H9 (cell line): ENCODE data around the gene JAK2. TPM values are rescaled to one million over a fixed set of nuclear protein-coding genes. Genes with fewer than 3 reads are reported as not detected.

Source experiments
- DNase-seq: peaks from one replicate; pipeline ENCODE4 v3.0.0-alpha.2; 2017
- H2AFZ ChIP-seq: one replicate; pipeline ENCODE4 v1.6.1; 2013; ENCODE audit warnings: mild to moderate bottlenecking, low read length, control low read depth, moderate library complexity
- H2AK5ac ChIP-seq: 2 replicates; pipeline ENCODE4 v1.6.1; 2013; ENCODE audit warnings: low read length, control low read depth, mixed read lengths; ENCODE audit not compliant: insufficient read length
- H2BK120ac ChIP-seq: one replicate; pipeline ENCODE4 v1.6.1; 2013; ENCODE audit warnings: low read depth, mild to moderate bottlenecking, low read length, control low read depth, inconsistent platforms; ENCODE audit not compliant: poor library complexity, severe bottlenecking
- H2BK12ac ChIP-seq: 2 replicates; pipeline ENCODE4 v1.6.1; 2013; ENCODE audit warnings: low read length, control low read depth, mixed read lengths, low read depth; ENCODE audit not compliant: insufficient read length
- H2BK15ac ChIP-seq: 2 replicates; pipeline ENCODE4 v1.6.1; 2013; ENCODE audit warnings: low read depth, low read length, control low read depth
- H2BK20ac ChIP-seq: one replicate; pipeline ENCODE4 v1.6.1; 2013; ENCODE audit warnings: low read depth, mild to moderate bottlenecking, low read length, control low read depth, inconsistent platforms; ENCODE audit not compliant: poor library complexity, severe bottlenecking
- H2BK5ac ChIP-seq: 2 replicates; pipeline ENCODE4 v1.6.1; 2013; ENCODE audit warnings: low read length, control low read depth, mixed read lengths; ENCODE audit not compliant: insufficient read length
- H3K14ac ChIP-seq: 2 replicates; pipeline ENCODE4 v1.6.1; 2013; ENCODE audit warnings: low read length, control low read depth; ENCODE audit not compliant: insufficient read depth
- H3K18ac ChIP-seq: 2 replicates; pipeline ENCODE4 v1.6.1; 2013; ENCODE audit warnings: low read depth, mild to moderate bottlenecking, mixed read lengths, low read length, control low read depth; ENCODE audit not compliant: insufficient read length
- H3K23ac ChIP-seq: 2 replicates; pipeline ENCODE4 v1.6.1; 2013; ENCODE audit warnings: low read length, control low read depth, mixed read lengths, low read depth; ENCODE audit not compliant: insufficient read length
- H3K23me2 ChIP-seq: 2 replicates; pipeline ENCODE4 v1.6.1; 2013; ENCODE audit warnings: low read depth, mild to moderate bottlenecking, mixed read lengths, low read length, control low read depth; ENCODE audit not compliant: insufficient read length, poor library complexity, severe bottlenecking
- H3K27ac ChIP-seq: 2 replicates; pipeline ENCODE4 v1.5.1; 2013; ENCODE audit warnings: low read length, control low read depth, mixed read lengths, low read depth; ENCODE audit not compliant: insufficient read length
- H3K27me3 ChIP-seq: 2 replicates; pipeline ENCODE4 v1.6.1; 2013; ENCODE audit warnings: low read length, control low read depth, inconsistent platforms; ENCODE audit not compliant: insufficient read depth
- H3K4ac ChIP-seq: 2 replicates; pipeline ENCODE4 v1.6.1; 2013; ENCODE audit warnings: low read depth, mild to moderate bottlenecking, control low read depth, inconsistent platforms, low read length, moderate library complexity
- H3K4me1 ChIP-seq: 2 replicates; pipeline ENCODE4 v1.6.1; 2013; ENCODE audit warnings: low read length, control low read depth, inconsistent platforms; ENCODE audit not compliant: insufficient read depth
- H3K4me2 ChIP-seq: 2 replicates; pipeline ENCODE4 v1.6.1; 2013; ENCODE audit warnings: low read length, control low read depth, mixed read lengths; ENCODE audit not compliant: insufficient read length, insufficient read depth
- H3K56ac ChIP-seq: 2 replicates; pipeline ENCODE4 v1.6.1; 2013; ENCODE audit warnings: low read depth, mild to moderate bottlenecking, mixed read lengths, low read length, control low read depth; ENCODE audit not compliant: insufficient read length
- H3K79me1 ChIP-seq: 2 replicates; pipeline ENCODE4 v1.6.1; 2013; ENCODE audit warnings: low read depth, mild to moderate bottlenecking, moderate library complexity, low read length, control low read depth, inconsistent platforms; ENCODE audit not compliant: insufficient read depth, poor library complexity, severe bottlenecking
- H3K79me2 ChIP-seq: 2 replicates; pipeline ENCODE4 v1.6.1; 2013; ENCODE audit warnings: low read length, control low read depth, inconsistent platforms; ENCODE audit not compliant: insufficient read depth
- H3K9ac ChIP-seq: 2 replicates; pipeline ENCODE4 v1.6.1; 2013; ENCODE audit warnings: low read length, control low read depth, mixed read lengths; ENCODE audit not compliant: insufficient read length; ENCODE audit errors: extremely low read depth
- H3K9me3 ChIP-seq: one replicate; pipeline ENCODE4 v1.6.1; 2013; ENCODE audit warnings: low read depth, low read length, inconsistent platforms; ENCODE audit not compliant: control insufficient read depth
- H3T11ph ChIP-seq: one replicate; pipeline ENCODE4 v1.6.1; 2013; ENCODE audit warnings: mild to moderate bottlenecking, low read length, control low read depth, inconsistent platforms
- H4K20me1 ChIP-seq: one replicate; pipeline ENCODE4 v1.6.1; 2013; ENCODE audit not compliant: control insufficient read depth, insufficient read length, insufficient read depth
- H4K5ac ChIP-seq: 2 replicates; pipeline ENCODE4 v1.6.1; 2013; ENCODE audit warnings: low read depth, mild to moderate bottlenecking, mixed read lengths, low read length, control low read depth; ENCODE audit not compliant: insufficient read length
- H4K8ac ChIP-seq: replicated peaks from 2 replicates; pipeline ENCODE4 v1.6.1; 2013; ENCODE audit warnings: low read length, control low read depth, mixed read lengths, low read depth; ENCODE audit not compliant: insufficient read length
- H4K91ac ChIP-seq: 2 replicates; pipeline ENCODE4 v1.6.1; 2013; ENCODE audit warnings: low read depth, mild to moderate bottlenecking, moderate library complexity, mixed read lengths, low read length, control low read depth; ENCODE audit not compliant: insufficient read length
- H3K27ac Mint-ChIP-seq, 3 experiments: 2 replicates in 2 of 3; 3 replicates in 1 of 3; pipeline ENCODE4 v1.8.0; 2020 to 2021; ENCODE audit warnings: mixed read lengths in 3 of 3, mild to moderate bottlenecking in 1 of 3, moderate library complexity in 1 of 3
- H3K27me3 Mint-ChIP-seq: 2 replicates; pipeline ENCODE4 v1.8.0; 2021; ENCODE audit warnings: low read depth, mild to moderate bottlenecking, moderate library complexity, mixed read lengths
- H3K36me3 Mint-ChIP-seq, 3 experiments: 2 replicates in 2 of 3; 3 replicates in 1 of 3; pipeline ENCODE4 v1.8.0; 2020 to 2021; ENCODE audit warnings: low read depth in 3 of 3, mixed read lengths in 3 of 3; ENCODE audit not compliant: insufficient read depth in 1 of 3
- H3K4me1 Mint-ChIP-seq, 2 experiments: 2 replicates each; pipeline ENCODE4 v1.8.0; 2020; ENCODE audit warnings: mixed read lengths in 2 of 2
- H3K4me3 Mint-ChIP-seq, 2 experiments: 2 replicates in 1 of 2; 3 replicates in 1 of 2; pipeline ENCODE4 v1.8.0; 2020 to 2021; ENCODE audit warnings: mild to moderate bottlenecking in 2 of 2, mixed read lengths in 2 of 2, moderate library complexity in 1 of 2
- H3K9me3 Mint-ChIP-seq, 2 experiments: 2 replicates in 1 of 2; 3 replicates in 1 of 2; pipeline ENCODE4 v1.8.0; 2020; ENCODE audit warnings: mild to moderate bottlenecking in 2 of 2, mixed read lengths in 2 of 2, moderate library complexity in 1 of 2
- CTCF ChIP-seq: fragments of 200-600 bp; sonication (generic); conservative IDR thresholded peaks from 3 replicates; pipeline ENCODE4 v1.8.0; 2021; ENCODE audit warnings: antibody characterized with exemption, mild to moderate bottlenecking
- WGBS: extraction: QIAGEN DNeasy Blood & Tissue Kit; methylation state at CpG from one replicate; pipeline ENCODE4 v1.1.7; 2013; ENCODE audit warnings: missing lambda C conversion rate, low lambda C conversion rate, mixed read lengths; ENCODE audit not compliant: insufficient read length; ENCODE audit errors: extremely low coverage; 5-methylcytosine and 5-hydroxymethylcytosine counted together
- total RNA-seq: library from RNA; stranded (reverse); gene quantifications from 2 replicates; pipeline ENCODE4 v1.2.1, GENCODE V29; 2021

The JAK2 gene
- total RNA-seq, 1 experiment from 2014 or later = 3.4 TPM

GRCh38 chr9:5112109-5112592 is 127.1 kb downstream of the JAK2 start:
- no peak overlapping the region for H2BK120ac ChIP-seq
- H2AK5ac ChIP-seq = no peak overlapping the region
- no peak overlapping the region for H3T11ph ChIP-seq
- no peak overlapping the region for H3K4me3 Mint-ChIP-seq
- H3K18ac ChIP-seq = no peak overlapping the region
- H3K9me3 Mint-ChIP-seq = peaks cover 0 to 6% of the 10 kb centered on the region in 2 experiments; a peak in 1 of 5 replicates
- no peak overlapping the region for H2BK5ac ChIP-seq
- WGBS = no CpG with 5 or more reads among the region's 30 CpGs
- H3K56ac ChIP-seq = no peak overlapping the region
- no peak overlapping the region for H3K27ac Mint-ChIP-seq
- no peak overlapping the region for H3K4me2 ChIP-seq
- no peak overlapping the region for H2AFZ ChIP-seq
- no peak overlapping the region for H2BK12ac ChIP-seq
- H4K91ac ChIP-seq = no peak overlapping the region
- no peak overlapping the region for H3K9ac ChIP-seq
- H3K27me3 Mint-ChIP-seq = no peaks in the 10 kb centered on the region
- H2BK15ac ChIP-seq = no peak overlapping the region
- H2BK20ac ChIP-seq = no peak overlapping the region
- no peaks in the 10 kb centered on the region for H3K79me1 ChIP-seq
- H3K4me1 ChIP-seq = no peaks in the 10 kb centered on the region
- no peak overlapping the region for H3K4ac ChIP-seq
- DNase-seq = no peak
- H3K14ac ChIP-seq = no peak overlapping the region
- peaks cover 2 to 13% (median 4%) of the 10 kb centered on the region in 3 experiments; a peak in 5 of 7 replicates for H3K36me3 Mint-ChIP-seq
- no peaks in the 10 kb centered on the region for H3K23me2 ChIP-seq
- H3K27me3 ChIP-seq = no peaks in the 10 kb centered on the region
- no peak for TF ChIP-seq CTCF
- no peaks in the 10 kb centered on the region for H3K79me2 ChIP-seq
- H4K20me1 ChIP-seq = no peaks in the 10 kb centered on the region
- H3K9me3 ChIP-seq = no peaks in the 10 kb centered on the region
- H3K4me1 Mint-ChIP-seq = no peaks in the 10 kb centered on the region
- H4K5ac ChIP-seq = no peak overlapping the region
- no peak overlapping the region for H3K23ac ChIP-seq
- no peak overlapping the region for H4K8ac ChIP-seq
- H3K27ac ChIP-seq = no peak overlapping the region
